Endothelial cell of umbilical vein (primary cell): ENCODE results near the gene COMMD7. TPM values are rescaled to one million over a fixed set of nuclear protein-coding genes. Genes with fewer than 3 reads are reported as not detected.

Experiments
- BruUV-seq: library from RNA; stranded (reverse); fragments of 400-500 nt; replicated peaks from 2 replicates; lab custom pipeline; 2021; lab: Mats Ljungman, UMichigan
- CTCF ChIA-PET: fragments of 300-600, 350-600 bp; sonication (Branson Sonifier 250); formaldehyde crosslinking; loops from one replicate; lab custom pipeline; 2021; ENCODE audit warnings: antibody characterized with exemption, inconsistent platforms; lab: Charles Lee
- POLR2A ChIA-PET: fragments of 300-600, 350-600 bp; sonication (Branson Sonifier 250); formaldehyde crosslinking; loops from one replicate; lab custom pipeline; 2021; ENCODE audit warnings: antibody characterized with exemption, inconsistent platforms; lab: Charles Lee
- DNase-seq: peaks from one replicate; pipeline ENCODE4 v3.0.0-alpha.2; 2011; ENCODE audit warnings: low read depth, low spot score
- FAIRE-seq: peaks from 2 replicates; lab custom pipeline; 2011; peaks lifted over from hg19 to GRCh38; lab: Jason Lieb, UNC
- H2AFZ ChIP-seq: 2 replicates; pipeline ENCODE4 v1.6.0; 2012; ENCODE audit warnings: low read depth, low read length, control low read depth, inconsistent platforms
- H3K27ac ChIP-seq: 2 replicates; pipeline ENCODE4 v1.5.1; 2011; ENCODE audit warnings: low read depth, mild to moderate bottlenecking, control low read depth, low read length, moderate library complexity; ENCODE audit not compliant: insufficient read depth
- H3K27me3 ChIP-seq, 2 experiments: 2 replicates each; pipeline versions ENCODE4 v1.6.0 to v1.6.1; 2011; ENCODE audit warnings: low read length in 2 of 2, mixed read lengths in 1 of 2; ENCODE audit not compliant: control insufficient read depth in 2 of 2, insufficient read depth in 2 of 2
- H3K36me3 ChIP-seq, 2 experiments: 2 replicates in 1 of 2; 3 replicates in 1 of 2; pipeline ENCODE4 v1.5.1; 2011; ENCODE audit warnings: low read length in 2 of 2, mild to moderate bottlenecking in 1 of 2, moderate library complexity in 1 of 2; ENCODE audit not compliant: control insufficient read depth in 2 of 2, insufficient read depth in 2 of 2; ENCODE audit errors: extremely low read depth in 1 of 2
- H3K4me1 ChIP-seq: 3 replicates; pipeline ENCODE4 v1.5.1; 2011; ENCODE audit warnings: mild to moderate bottlenecking, low read length; ENCODE audit not compliant: control insufficient read depth, insufficient read depth; ENCODE audit errors: extremely low read depth
- H3K4me2 ChIP-seq: 2 replicates; pipeline ENCODE4 v1.6.1; 2011; ENCODE audit warnings: low read length, control low read depth, mixed read lengths; ENCODE audit not compliant: insufficient read depth
- H3K4me3 ChIP-seq, 3 experiments: fragments of 200-600 bp in 1 of 3; sonication (generic), shearing (Covaris generic) in 1 of 3; replicated peaks in 1 of 3; 2 replicates each; pipeline ENCODE4 v1.5.1; 2011 to 2016; ENCODE audit warnings: control low read depth in 3 of 3, low read length in 3 of 3, mild to moderate bottlenecking in 2 of 3, inconsistent platforms in 1 of 3, low read depth in 1 of 3, moderate library complexity in 1 of 3; ENCODE audit not compliant: insufficient read depth in 1 of 3
- H3K79me2 ChIP-seq: 2 replicates; pipeline ENCODE4 v1.6.0; 2012; ENCODE audit warnings: low read length, inconsistent platforms; ENCODE audit not compliant: control insufficient read depth, insufficient read depth
- H3K9ac ChIP-seq: replicated peaks from 2 replicates; pipeline ENCODE3; 2011; ENCODE audit warnings: low read length, control low read depth; ENCODE audit not compliant: insufficient read depth; ENCODE audit errors: extremely low read depth
- H3K9me1 ChIP-seq: replicated peaks from 3 replicates; pipeline ENCODE4 v1.6.0; 2011; ENCODE audit warnings: mild to moderate bottlenecking, low read length; ENCODE audit not compliant: control insufficient read depth, insufficient read depth; ENCODE audit errors: extremely low read depth
- H3K9me3 ChIP-seq: replicated peaks from 2 replicates; pipeline ENCODE4 v1.5.1; 2012; ENCODE audit warnings: low read length, inconsistent platforms; ENCODE audit not compliant: control insufficient read depth, insufficient read depth
- H4K20me1 ChIP-seq: replicated peaks from 2 replicates; pipeline ENCODE3; 2011; ENCODE audit warnings: mild to moderate bottlenecking, low read length; ENCODE audit not compliant: control insufficient read depth, insufficient read depth; ENCODE audit errors: extremely low read depth
- CTCF ChIP-seq, 2 donors: IDR thresholded peaks; 1 replicate in 1 of 2; 2 replicates in 1 of 2; pipeline ENCODE4 v1.5.1; 2011; ENCODE audit warnings: low read length in 2 of 2, mild to moderate bottlenecking in 2 of 2, moderate library complexity in 2 of 2, control low read depth in 1 of 2, inconsistent platforms in 1 of 2, low read depth in 1 of 2; ENCODE audit not compliant: insufficient read depth in 1 of 2; ENCODE audit errors: extremely low read depth in 1 of 2
- EZH2 ChIP-seq: IDR thresholded peaks from 2 replicates; pipeline ENCODE4 v1.6.1; 2012; ENCODE audit warnings: borderline replicate concordance, low read depth, mild to moderate bottlenecking, moderate library complexity, low read length, inconsistent platforms; ENCODE audit not compliant: severe bottlenecking
- FOS ChIP-seq: IDR thresholded peaks from 2 replicates; pipeline ENCODE4 v1.6.1; 2011; ENCODE audit warnings: mild to moderate bottlenecking, low read length, moderate library complexity, borderline replicate concordance; ENCODE audit not compliant: insufficient read depth
- GATA2 ChIP-seq: IDR thresholded peaks from 2 replicates; pipeline ENCODE4 v1.7.0; 2011; ENCODE audit warnings: low read depth, mild to moderate bottlenecking, moderate library complexity, mixed read lengths, low read length; ENCODE audit not compliant: insufficient read length, insufficient read depth
- JUN ChIP-seq: IDR thresholded peaks from 2 replicates; pipeline ENCODE4 v1.6.1; 2011; ENCODE audit warnings: borderline replicate concordance, low read depth; ENCODE audit not compliant: insufficient read length, insufficient read depth
- MAX ChIP-seq: IDR thresholded peaks from 2 replicates; pipeline ENCODE4 v1.6.1; 2011; ENCODE audit not compliant: insufficient read depth, insufficient read length
- MYC ChIP-seq: IDR thresholded peaks from one replicate; pipeline ENCODE4 v1.6.1; 2011; ENCODE audit warnings: mild to moderate bottlenecking, low read depth, low read length
- POLR2A ChIP-seq: IDR thresholded peaks from 2 replicates; pipeline ENCODE4 v1.6.1; 2012; ENCODE audit warnings: low read depth, mild to moderate bottlenecking, control low read depth, low read length
- POLR2AphosphoS5 ChIP-seq: IDR thresholded peaks from 2 replicates; pipeline ENCODE4 v1.6.1; 2012; ENCODE audit warnings: low read depth, mild to moderate bottlenecking, control low read depth, low read length, moderate library complexity; ENCODE audit not compliant: insufficient read depth
- dilution Hi-C: fragments of 300-500 bp; cut with MboI; formaldehyde crosslinking; loops from one replicate; pipeline ENCODE4 v1.15.0; 2019; ENCODE audit warnings: low sequenced_read_pairs; ENCODE audit not compliant: extremely low pct_ligation_motif_present
- intact Hi-C: fragments of 100-400 bp; cut with micrococcal nuclease; formaldehyde crosslinking; loops from one replicate; pipeline ENCODE4 v1.10.0; 2022
- polyA plus RNA-seq, 4 experiments: library from polyadenylated mRNA; depleted of rRNA in 3 of 4; stranded (reverse) in 3 of 4; unstranded in 1 of 4; fragments of >200 nt; gene quantifications; 2 replicates each; pipeline versions ENCODE4 v1.2.1 to v1.2.3, GENCODE V29; 2011 to 2012; ENCODE audit warnings: missing spikeins in 1 of 4
- total RNA-seq: library from RNA; stranded (reverse); gene quantifications from 2 replicates; pipeline ENCODE4 v1.2.3, GENCODE V29; 2021

The COMMD7 gene
- total and polyA plus RNA-seq, 2 donors (not counting 3 experiments of a cell fraction or from before 2014, with no cell fraction given): 58.8 to 72.9 TPM

- Histone ChIP-seq H3K4me2 (no peak overlapping the region), H3K9me1 (no peaks in the 10 kb centered on the region), H3K9me3 (no peaks in the 10 kb centered on the region), H2AFZ (no peak overlapping the region), H3K27me3 (no peaks in the 10 kb centered on the region), H3K4me3 (no peak overlapping the region), H4K20me1 (no peaks in the 10 kb centered on the region), H3K9ac (no peak overlapping the region), H3K79me2 (no peaks in the 10 kb centered on the region), H3K36me3 (no peaks in the 10 kb centered on the region), H3K27ac (no peak overlapping the region), H3K4me1 (no peaks in the 10 kb centered on the region)
- TF ChIP-seq JUN (no peak), POLR2AphosphoS5 (no peak), FOS (no peak), MYC (no peak), CTCF (IDR thresholded peaks at IDR 0.05; ENCODE audit: extremely low read depth in 1 of 2, insufficient read depth in 1 of 2, low read depth in 1 of 2, low read length in 2 of 2) (no peak), POLR2A (no peak), MAX (no peak), EZH2 (no peak), GATA2 (no peak)
- dilution Hi-C loops: no loop called here
- no peak for FAIRE-seq
- CTCF ChIA-PET: interaction anchor here (0.5 to 11.2 kb wide), 19 partner anchors 8 to 221 kb away, joined by 3 to 636 read pairs (median 4); partner anchors contain the start of gene DNMT3B
- BruUV-seq: no TSS peak
- DNase-seq: no peak
- POLR2A ChIA-PET: interaction anchor here (2.1 kb wide), 1 partner anchor 105 kb away, joined by 13 read pairs; no protein-coding TSS in a partner anchor
- intact Hi-C loops: no loop called here
These were observed 70.0 kb downstream of the COMMD7 start for GRCh38 chr20:32672982-32673851.
